GM23248 (cell line): ENCODE results near the gene SLC39A6. TPM values are rescaled to one million over a fixed set of nuclear protein-coding genes. Genes with fewer than 3 reads are reported as not detected.

Experiments
- DNase-seq: peaks from one replicate; pipeline ENCODE4 v3.0.0-alpha.2; 2015
- H2AFZ ChIP-seq: fragments of 200-600 bp; sonication (generic); 2 replicates; pipeline ENCODE4 v1.6.1; 2016; ENCODE audit warnings: antibody characterized with exemption
- H3F3A ChIP-seq: fragments of 200-600 bp; sonication (generic); 2 replicates; pipeline ENCODE4 v1.6.1; 2016; ENCODE audit warnings: mild to moderate bottlenecking, antibody characterized with exemption, mixed run types; ENCODE audit not compliant: insufficient read depth
- H3K27ac ChIP-seq: fragments of 200-600 bp; sonication (generic); 2 replicates; pipeline ENCODE4 v1.5.1; 2016; ENCODE audit warnings: mild to moderate bottlenecking
- H3K27me3 ChIP-seq: fragments of 200-600 bp; sonication (generic); replicated peaks from 2 replicates; pipeline ENCODE4 v1.6.1; 2016; ENCODE audit warnings: mild to moderate bottlenecking; ENCODE audit not compliant: insufficient read depth
- H3K36me3 ChIP-seq: fragments of 200-600 bp; sonication (generic); 2 replicates; pipeline ENCODE4 v1.6.1; 2016; ENCODE audit warnings: low read depth, mild to moderate bottlenecking
- H3K4me1 ChIP-seq: fragments of 200-600 bp; sonication (generic); 2 replicates; pipeline ENCODE4 v1.6.1; 2016; ENCODE audit warnings: mild to moderate bottlenecking; ENCODE audit not compliant: insufficient read depth
- H3K4me2 ChIP-seq: fragments of 200-600 bp; sonication (generic); one replicate; pipeline ENCODE4 v1.6.1; 2016; ENCODE audit warnings: mild to moderate bottlenecking; ENCODE audit not compliant: unreplicated experiment
- H3K4me3 ChIP-seq: fragments of 200-600 bp; sonication (generic); 2 replicates; pipeline ENCODE4 v1.5.1; 2016; ENCODE audit warnings: mild to moderate bottlenecking
- H3K79me2 ChIP-seq: fragments of 200-600 bp; sonication (generic); 2 replicates; pipeline ENCODE4 v1.6.1; 2016; ENCODE audit warnings: mild to moderate bottlenecking; ENCODE audit not compliant: insufficient read depth
- H3K9ac ChIP-seq: fragments of 200-600 bp; sonication (generic); 2 replicates; pipeline ENCODE4 v1.6.1; 2016; ENCODE audit warnings: mild to moderate bottlenecking
- H3K9me2 ChIP-seq: fragments of 200-600 bp; sonication (generic); 2 replicates; pipeline ENCODE4 v1.6.1; 2016; ENCODE audit warnings: mixed run types, mild to moderate bottlenecking, moderate library complexity; ENCODE audit not compliant: insufficient read depth
- H3K9me3 ChIP-seq: fragments of 200-600 bp; sonication (generic); one replicate; pipeline ENCODE4 v1.6.1; 2017; ENCODE audit warnings: low read depth
- H4K20me1 ChIP-seq: fragments of 200-600 bp; sonication (generic); 2 replicates; pipeline ENCODE4 v1.6.0; 2016; ENCODE audit not compliant: insufficient read depth
- EZH2 ChIP-seq: fragments of 200-600 bp; sonication (generic); IDR thresholded peaks from 2 replicates; pipeline ENCODE4 v1.6.1; 2018; ENCODE audit warnings: antibody characterized with exemption, mild to moderate bottlenecking; ENCODE audit not compliant: insufficient read depth, poor library complexity, severe bottlenecking
- EZH2phosphoT487 ChIP-seq: fragments of 200-600 bp; sonication (generic); IDR thresholded peaks from 2 replicates; pipeline ENCODE4 v1.6.1; 2018; ENCODE audit warnings: antibody characterized with exemption, moderate library complexity, mild to moderate bottlenecking, low read depth; ENCODE audit not compliant: insufficient read depth
- whole genome bisulfite sequencing, 2 experiments: methylation state at CpG; one replicate each; pipeline ENCODE4 v1.1.6; 2015 to 2017; ENCODE audit warnings: low lambda C conversion rate in 2 of 2, low coverage in 1 of 2; ENCODE audit errors: missing lambda C conversion rate in 2 of 2; 5-methylcytosine and 5-hydroxymethylcytosine counted together
- in situ Hi-C: fragments of 300-500 bp; cut with MboI; formaldehyde crosslinking; loops from 2 replicates; pipeline ENCODE4 v1.15.0; 2020
- polyA plus RNA-seq: library from polyadenylated mRNA; unstranded; fragments of >200 nt; fragmentation: Nextera tagmentation; extraction: Ambion mirVana; gene quantifications from 2 replicates; pipeline ENCODE4 v1.2.1, GENCODE V29; 2016
- total RNA-seq: library from RNA; depleted of rRNA; stranded (reverse); fragments of >200 nt; shearing (Covaris generic); gene quantifications from 2 replicates; pipeline ENCODE4 v1.2.3, GENCODE V29; 2014

SLC39A6 gene
- total and polyA plus RNA-seq, 2 experiments from 2014 or later = 80.5 to 115 TPM

DNA sequence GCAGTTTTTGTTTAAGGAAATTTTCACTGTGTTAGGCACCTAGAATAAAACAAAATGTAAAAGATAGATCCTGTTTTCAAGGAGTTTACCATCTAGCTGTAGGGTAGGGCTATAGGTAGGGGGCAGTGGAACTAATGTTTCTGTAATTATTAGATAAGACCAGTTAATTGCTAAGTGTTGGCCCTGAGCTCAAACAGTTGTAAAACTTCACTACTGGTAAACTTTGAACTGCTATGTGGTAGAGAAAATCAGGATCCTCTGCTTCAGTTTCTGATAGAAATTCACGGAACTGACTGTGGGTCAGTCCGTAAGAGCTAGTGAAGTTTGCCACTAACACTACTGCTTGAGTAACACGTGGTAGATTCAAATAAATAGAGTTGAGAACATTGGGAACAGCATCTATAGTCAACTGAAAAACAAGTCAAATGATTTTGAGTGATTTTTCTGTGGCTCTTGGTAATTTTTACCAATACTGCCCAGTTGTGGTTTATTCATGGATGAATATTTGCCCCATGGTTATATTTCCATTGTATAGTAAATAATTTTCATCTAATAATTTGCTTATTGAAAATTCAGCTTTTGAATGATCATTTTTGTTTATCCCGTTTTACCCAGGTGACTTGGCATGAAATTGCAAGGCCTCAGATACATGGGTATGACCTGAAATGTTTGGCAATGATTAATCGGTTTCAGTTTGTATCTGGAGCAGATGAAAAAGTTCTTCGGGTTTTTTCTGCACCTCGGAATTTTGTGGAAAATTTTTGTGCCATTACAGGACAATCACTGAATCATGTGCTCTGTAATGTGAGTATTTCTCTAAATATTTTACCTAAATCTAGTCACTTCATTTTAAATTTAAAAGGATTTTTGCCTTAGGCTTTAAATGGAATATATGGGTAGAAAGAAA is 27.0 kb upstream of the SLC39A6 start:
- H3K79me2 ChIP-seq = peaks cover 24% of the 10 kb centered on the region
- no peaks in the 10 kb centered on the region for H3K9me2 ChIP-seq
- DNase-seq = peak; percentile 54
- H3K9ac ChIP-seq = no peak overlapping the region
- peaks cover 49% of the 10 kb centered on the region for H3K4me1 ChIP-seq
- no peaks in the 10 kb centered on the region for H3K9me3 ChIP-seq
- peaks cover 51% of the 10 kb centered on the region for H3K36me3 ChIP-seq
- in situ Hi-C loops = no loop called here
- H3K4me2 ChIP-seq = peak overlapping the region; percentile 50
- H3K4me3 ChIP-seq = no peak overlapping the region
- no peaks in the 10 kb centered on the region for H3K27me3 ChIP-seq
- peak overlapping the region; percentile 82 for H3K27ac ChIP-seq
- WGBS, 2 experiments = 83 to 84% methylated on average over 7 of the region's 7 CpGs
- H2AFZ ChIP-seq = no peak overlapping the region
- TF ChIP-seq EZH2 (no peak), EZH2phosphoT487 (no peak)
- peaks cover 76% of the 10 kb centered on the region for H3F3A ChIP-seq
- H4K20me1 ChIP-seq = no peaks in the 10 kb centered on the region

DNA sequence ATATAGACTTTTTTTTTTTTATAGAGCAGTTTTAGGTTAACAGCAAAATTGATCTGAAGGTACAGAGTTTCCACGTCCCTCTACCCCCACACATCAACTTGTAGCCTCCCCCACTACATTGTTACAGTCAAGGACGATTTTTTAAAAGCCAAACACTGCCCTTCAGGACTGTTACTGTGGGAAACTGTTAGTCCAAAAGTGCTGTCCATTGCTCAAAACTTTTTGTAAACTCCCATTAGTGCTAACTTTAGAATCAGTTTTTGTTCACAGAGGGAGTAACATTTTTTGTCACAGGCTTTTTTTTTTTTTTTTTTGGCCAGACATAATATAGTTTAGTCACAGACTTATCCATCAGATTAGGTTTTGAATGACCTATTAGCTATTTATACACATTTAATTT is 24.6 kb upstream of the SLC39A6 start:
- in situ Hi-C loops = no loop called here
- no peaks in the 10 kb centered on the region for H3K9me3 ChIP-seq
- TF ChIP-seq EZH2phosphoT487 = no peak
- TF ChIP-seq EZH2 = no peak
- H3K9me2 ChIP-seq = no peaks in the 10 kb centered on the region
- H2AFZ ChIP-seq = no peak overlapping the region
- peaks cover 70% of the 10 kb centered on the region for H3F3A ChIP-seq
- H3K27ac ChIP-seq = peak overlapping the region; percentile 76
- no peaks in the 10 kb centered on the region for H3K27me3 ChIP-seq
- 50 to 63% methylated on average over 2 of the region's 2 CpGs for WGBS, 2 experiments
- peaks cover 49% of the 10 kb centered on the region for H3K4me1 ChIP-seq
- DNase-seq = peak; percentile 7
- H3K9ac ChIP-seq = peak overlapping the region; percentile 38
- no peak overlapping the region for H3K4me3 ChIP-seq
- no peaks in the 10 kb centered on the region for H4K20me1 ChIP-seq
- peaks cover 1% of the 10 kb centered on the region for H3K79me2 ChIP-seq
- no peak overlapping the region for H3K4me2 ChIP-seq
- peaks cover 37% of the 10 kb centered on the region for H3K36me3 ChIP-seq

DNA sequence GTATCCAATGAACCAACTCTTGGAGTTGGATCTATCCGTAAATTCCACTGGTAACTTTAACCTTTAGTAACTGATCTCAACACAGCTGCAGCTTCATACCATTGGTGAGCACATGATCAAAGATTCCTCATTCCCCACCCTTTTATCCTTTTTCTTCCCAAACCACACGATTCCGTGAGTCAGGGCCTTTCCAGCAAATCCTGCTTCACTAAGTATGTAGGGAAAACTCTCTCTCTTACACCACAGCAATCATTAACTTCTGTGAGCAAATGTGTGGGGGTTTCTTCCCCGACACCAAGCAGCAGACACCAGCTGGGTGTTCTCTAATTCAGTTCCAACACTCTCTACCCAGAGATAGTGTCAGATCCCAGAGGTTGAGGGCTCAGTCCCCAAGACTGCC is 24.1 kb upstream of the SLC39A6 start:
- no peaks in the 10 kb centered on the region for H3K27me3 ChIP-seq
- H3K9me2 ChIP-seq = no peaks in the 10 kb centered on the region
- H3K4me2 ChIP-seq = peak overlapping the region; percentile 19
- TF ChIP-seq EZH2phosphoT487 (no peak), EZH2 (no peak)
- peaks cover 43% of the 10 kb centered on the region for H3K4me1 ChIP-seq
- peak overlapping the region; percentile 38 for H3K9ac ChIP-seq
- H3K9me3 ChIP-seq = no peaks in the 10 kb centered on the region
- DNase-seq = peak; percentile 57
- no peaks in the 10 kb centered on the region; the same call in 1 of the 2 replicates for H3K79me2 ChIP-seq
- 64 to 69% methylated on average over 4 of the region's 4 CpGs for WGBS, 2 experiments
- in situ Hi-C loops = no loop called here
- peaks cover 65% of the 10 kb centered on the region for H3F3A ChIP-seq
- peaks cover 42% of the 10 kb centered on the region for H3K36me3 ChIP-seq
- H4K20me1 ChIP-seq = no peaks in the 10 kb centered on the region
- no peak overlapping the region for H3K4me3 ChIP-seq
- H2AFZ ChIP-seq = no peak overlapping the region
- H3K27ac ChIP-seq = peak overlapping the region; percentile 76

DNA sequence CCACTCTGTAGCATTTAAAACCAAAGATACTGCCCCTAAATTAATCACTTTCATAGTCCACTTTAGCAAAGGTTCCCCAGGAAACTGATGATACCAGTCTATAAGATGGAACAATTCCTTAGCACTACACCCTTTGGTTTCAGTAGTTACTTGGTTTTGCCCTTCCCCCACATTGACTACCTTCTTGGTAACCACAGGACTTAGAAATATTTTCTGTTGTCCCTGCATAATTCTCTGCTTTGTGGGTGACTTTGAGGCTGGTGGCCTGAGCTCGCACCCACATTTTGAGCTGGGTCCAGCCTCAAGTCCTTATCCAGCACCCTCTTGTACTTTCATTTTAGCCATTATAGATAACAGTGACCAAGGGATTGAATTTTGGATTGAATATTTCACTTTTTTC is 23.6 kb upstream of the SLC39A6 start:
- in situ Hi-C loops = no loop called here
- Histone ChIP-seq H3K4me2 (peak overlapping the region; percentile 19), H3K27ac (peak overlapping the region; percentile 76), H3K79me2 (no peaks in the 10 kb centered on the region; the same call in 1 of the 2 replicates), H3K4me3 (no peak overlapping the region), H3K4me1 (peaks cover 39% of the 10 kb centered on the region), H3K9me3 (no peaks in the 10 kb centered on the region), H2AFZ (no peak overlapping the region), H3K9me2 (no peaks in the 10 kb centered on the region), H4K20me1 (no peaks in the 10 kb centered on the region), H3K36me3 (peaks cover 45% of the 10 kb centered on the region), H3K27me3 (no peaks in the 10 kb centered on the region), H3F3A (peaks cover 60% of the 10 kb centered on the region), H3K9ac (no peak overlapping the region)
- 67 to 72% methylated on average over 1 of the region's 1 CpG for WGBS, 2 experiments
- TF ChIP-seq EZH2 (no peak), EZH2phosphoT487 (no peak)
- DNase-seq = no peak
